CD14-positive monocyte (primary cell): Measurements from ENCODE around the gene PIGH. TPM values are rescaled to one million over a fixed set of nuclear protein-coding genes. Genes with fewer than 3 reads are reported as not detected.
A peak's percentile ranks its signal among the peaks of the same experiment; 100 is the strongest.

ENCODE experiments used
- DNase-seq, 3 donors: peaks; one replicate each; pipeline ENCODE4 v3.0.0-alpha.2; 2011 to 2022
- H2AFZ ChIP-seq: 2 replicates; pipeline ENCODE4 v1.6.0; 2012; ENCODE audit warnings: mild to moderate bottlenecking, low read depth, low read length, inconsistent platforms; ENCODE audit not compliant: insufficient read depth, poor library complexity, severe bottlenecking
- H3K27ac ChIP-seq, 2 donors: 1 replicate in 1 of 2; 2 replicates in 1 of 2; pipeline ENCODE4 v1.5.1; 2012 to 2013; ENCODE audit warnings: low read length in 2 of 2, control low read depth in 1 of 2, inconsistent platforms in 1 of 2, low read depth in 1 of 2, mild to moderate bottlenecking in 1 of 2
- H3K27me3 ChIP-seq, 2 donors: one replicate each; pipeline versions ENCODE4 v1.6.0 to v1.6.1; 2011 to 2013; ENCODE audit warnings: low read length in 2 of 2; ENCODE audit not compliant: control insufficient read depth in 2 of 2, insufficient read depth in 2 of 2
- H3K36me3 ChIP-seq, 2 donors: replicated peaks in 1 of 2; 1 replicate in 1 of 2; 2 replicates in 1 of 2; pipeline versions ENCODE4 v1.5.1 to v1.6.1; 2012 to 2013; ENCODE audit warnings: low read length in 2 of 2, control low read depth in 1 of 2, inconsistent platforms in 1 of 2, mild to moderate bottlenecking in 1 of 2; ENCODE audit not compliant: insufficient read depth in 2 of 2, control insufficient read depth in 1 of 2
- H3K4me1 ChIP-seq, 2 donors: 1 replicate in 1 of 2; 2 replicates in 1 of 2; pipeline versions ENCODE4 v1.5.1 to v1.6.1; 2012 to 2013; ENCODE audit warnings: low read length in 2 of 2, control low read depth in 1 of 2, inconsistent platforms in 1 of 2, mild to moderate bottlenecking in 1 of 2, moderate library complexity in 1 of 2; ENCODE audit not compliant: insufficient read depth in 2 of 2, control insufficient read depth in 1 of 2
- H3K4me2 ChIP-seq: replicated peaks from 2 replicates; pipeline ENCODE3; 2012; ENCODE audit warnings: low read length, moderate library complexity, mild to moderate bottlenecking; ENCODE audit not compliant: poor library complexity, severe bottlenecking; ENCODE audit errors: extremely low read depth
- H3K4me3 ChIP-seq, 3 experiments: fragments of 200-600 bp in 1 of 3; sonication (generic) in 1 of 3; replicated peaks in 1 of 3; 1 replicate in 2 of 3; 2 replicates in 1 of 3; pipeline ENCODE4 v1.5.1; 2011 to 2013; ENCODE audit warnings: low read length in 3 of 3, mild to moderate bottlenecking in 3 of 3, control low read depth in 2 of 3, low read depth in 2 of 3, inconsistent platforms in 1 of 3, moderate library complexity in 1 of 3
- H3K79me2 ChIP-seq: 2 replicates; pipeline ENCODE4 v1.6.0; 2012; ENCODE audit warnings: mild to moderate bottlenecking, control low read depth, inconsistent platforms, low read length, moderate library complexity; ENCODE audit not compliant: insufficient read depth
- H3K9ac ChIP-seq: 2 replicates; pipeline ENCODE4 v1.6.0; 2017; ENCODE audit warnings: low read length, mild to moderate bottlenecking; ENCODE audit not compliant: insufficient read depth, poor library complexity, severe bottlenecking
- H3K9me3 ChIP-seq, 2 donors: replicated peaks in 1 of 2; 1 replicate in 1 of 2; 2 replicates in 1 of 2; pipeline versions ENCODE4 v1.5.1 to v1.6.1; 2012 to 2013; ENCODE audit warnings: low read length in 2 of 2, control low read depth in 1 of 2; ENCODE audit not compliant: control insufficient read depth in 1 of 2, insufficient read depth in 1 of 2
- H4K20me1 ChIP-seq: 2 replicates; pipeline ENCODE4 v1.6.0; 2012; ENCODE audit warnings: mild to moderate bottlenecking, low read length, control low read depth, moderate library complexity; ENCODE audit not compliant: insufficient read depth
- H3K27ac Mint-ChIP-seq, 7 donors: one replicate each; pipeline ENCODE4 v1.8.0; 2020; ENCODE audit warnings: mild to moderate bottlenecking in 7 of 7, mixed read lengths in 7 of 7, moderate library complexity in 6 of 7, inconsistent platforms in 2 of 7
- H3K27me3 Mint-ChIP-seq, 3 donors: one replicate each; pipeline ENCODE4 v1.8.0; 2021 to 2022; ENCODE audit warnings: low read depth in 3 of 3, mild to moderate bottlenecking in 3 of 3, mixed read lengths in 3 of 3, moderate library complexity in 3 of 3, inconsistent platforms in 1 of 3
- H3K36me3 Mint-ChIP-seq, 2 donors: one replicate each; pipeline ENCODE4 v1.8.0; 2020; ENCODE audit warnings: mixed read lengths in 2 of 2, inconsistent platforms in 1 of 2, mild to moderate bottlenecking in 1 of 2
- H3K4me1 Mint-ChIP-seq: one replicate; pipeline ENCODE4 v1.8.0; 2020; ENCODE audit warnings: mild to moderate bottlenecking, mixed read lengths
- H3K4me3 Mint-ChIP-seq, 2 donors: one replicate each; pipeline ENCODE4 v1.8.0; 2020; ENCODE audit warnings: mild to moderate bottlenecking in 2 of 2, mixed read lengths in 2 of 2, moderate library complexity in 1 of 2
- H3K9me3 Mint-ChIP-seq, 7 donors: one replicate each; pipeline ENCODE4 v1.8.0; 2020 to 2022; ENCODE audit warnings: mixed read lengths in 7 of 7, mild to moderate bottlenecking in 6 of 7, moderate library complexity in 6 of 7, inconsistent platforms in 2 of 7
- WGBS: methylation state at CpG from one replicate; pipeline ENCODE4 v1.1.5; 2013; ENCODE audit warnings: missing lambda C conversion rate; ENCODE audit not compliant: insufficient coverage; 5-methylcytosine and 5-hydroxymethylcytosine counted together
- intact Hi-C, 2 donors: fragments of 100-400 bp; cut with micrococcal nuclease; formaldehyde crosslinking; loops; one replicate each; pipeline versions ENCODE4 v1.15.0 to v1.15.1; 2023
- polyA plus RNA-seq, 3 donors: library from polyadenylated mRNA; depleted of rRNA in 1 of 3; unstranded in 2 of 3; stranded (reverse) in 1 of 3; fragments of 300-500 nt in 2 of 3; fragments of >200 nt in 1 of 3; fragmentation: Illumina TruSeq in 2 of 3; gene quantifications; 1 replicate in 2 of 3; 2 replicates in 1 of 3; pipeline ENCODE4 v1.2.3, GENCODE V29; 2012 to 2021
- TF ChIP-seq, protein P1 (sequence below): fragments of 200-600 bp; IDR thresholded peaks from one replicate; pipeline ENCODE4 v1.8.0; 2022; ENCODE audit warnings: antibody characterized with exemption, mild to moderate bottlenecking

PIGH gene
- polyA plus RNA-seq, 3 donors, result 14.6 to 35.5 (median 18.0) TPM

DNA sequence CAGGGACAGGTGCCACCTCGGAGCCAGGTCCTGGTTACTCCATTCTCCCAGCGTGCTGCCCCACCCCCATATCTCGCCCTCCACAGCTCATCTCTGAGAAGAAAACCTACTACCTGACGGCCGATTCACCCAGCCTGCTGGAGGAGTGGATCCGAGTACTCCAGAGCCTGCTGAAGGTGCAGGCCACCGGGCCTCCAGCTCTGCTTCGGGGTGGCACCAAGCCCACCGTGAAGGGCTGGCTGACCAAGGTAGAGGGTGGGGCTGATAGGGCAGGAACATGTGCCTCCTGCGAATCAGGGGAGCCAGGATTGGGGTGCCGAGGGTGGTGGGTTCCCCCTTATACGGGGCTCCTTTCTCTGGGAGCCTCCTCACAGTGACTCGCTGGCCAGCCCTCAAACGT, 25.9 kb downstream of the PIGH start:
- Histone ChIP-seq H3K4me1 (no peaks in the 10 kb centered on the region), H3K27me3 (no peaks in the 10 kb centered on the region), H3K4me2 (no peak overlapping the region), H3K9me3 (no peaks in the 10 kb centered on the region), H3K79me2 (no peaks in the 10 kb centered on the region), H2AFZ (no peak overlapping the region), H3K9ac (no peak overlapping the region), H3K36me3 (no peaks in the 10 kb centered on the region), H4K20me1 (no peaks in the 10 kb centered on the region), H3K27ac (no peak overlapping the region), H3K4me3 (no peak overlapping the region)
- no peak for DNase-seq
- WGBS, result 84% methylated on average over 11 of the region's 14 CpGs
- intact Hi-C loops, result loop anchor here in 1 of 2 donors (5.0 kb wide), 1 partner anchor 147 kb away; no protein-coding TSS in a partner anchor
- Mint-ChIP-seq H3K9me3 (no peaks in the 10 kb centered on the region), H3K36me3 (no peaks in the 10 kb centered on the region), H3K4me3 (no peak overlapping the region), H3K4me1 (peaks cover 7% of the 10 kb centered on the region), H3K27me3 (peaks cover 7 to 11% (median 10%) of the 10 kb centered on the region in 3 donors), H3K27ac (no peak overlapping the region)
- TF ChIP-seq, protein P1, sequence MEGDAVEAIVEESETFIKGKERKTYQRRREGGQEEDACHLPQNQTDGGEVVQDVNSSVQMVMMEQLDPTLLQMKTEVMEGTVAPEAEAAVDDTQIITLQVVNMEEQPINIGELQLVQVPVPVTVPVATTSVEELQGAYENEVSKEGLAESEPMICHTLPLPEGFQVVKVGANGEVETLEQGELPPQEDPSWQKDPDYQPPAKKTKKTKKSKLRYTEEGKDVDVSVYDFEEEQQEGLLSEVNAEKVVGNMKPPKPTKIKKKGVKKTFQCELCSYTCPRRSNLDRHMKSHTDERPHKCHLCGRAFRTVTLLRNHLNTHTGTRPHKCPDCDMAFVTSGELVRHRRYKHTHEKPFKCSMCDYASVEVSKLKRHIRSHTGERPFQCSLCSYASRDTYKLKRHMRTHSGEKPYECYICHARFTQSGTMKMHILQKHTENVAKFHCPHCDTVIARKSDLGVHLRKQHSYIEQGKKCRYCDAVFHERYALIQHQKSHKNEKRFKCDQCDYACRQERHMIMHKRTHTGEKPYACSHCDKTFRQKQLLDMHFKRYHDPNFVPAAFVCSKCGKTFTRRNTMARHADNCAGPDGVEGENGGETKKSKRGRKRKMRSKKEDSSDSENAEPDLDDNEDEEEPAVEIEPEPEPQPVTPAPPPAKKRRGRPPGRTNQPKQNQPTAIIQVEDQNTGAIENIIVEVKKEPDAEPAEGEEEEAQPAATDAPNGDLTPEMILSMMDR, result no peak

DNA sequence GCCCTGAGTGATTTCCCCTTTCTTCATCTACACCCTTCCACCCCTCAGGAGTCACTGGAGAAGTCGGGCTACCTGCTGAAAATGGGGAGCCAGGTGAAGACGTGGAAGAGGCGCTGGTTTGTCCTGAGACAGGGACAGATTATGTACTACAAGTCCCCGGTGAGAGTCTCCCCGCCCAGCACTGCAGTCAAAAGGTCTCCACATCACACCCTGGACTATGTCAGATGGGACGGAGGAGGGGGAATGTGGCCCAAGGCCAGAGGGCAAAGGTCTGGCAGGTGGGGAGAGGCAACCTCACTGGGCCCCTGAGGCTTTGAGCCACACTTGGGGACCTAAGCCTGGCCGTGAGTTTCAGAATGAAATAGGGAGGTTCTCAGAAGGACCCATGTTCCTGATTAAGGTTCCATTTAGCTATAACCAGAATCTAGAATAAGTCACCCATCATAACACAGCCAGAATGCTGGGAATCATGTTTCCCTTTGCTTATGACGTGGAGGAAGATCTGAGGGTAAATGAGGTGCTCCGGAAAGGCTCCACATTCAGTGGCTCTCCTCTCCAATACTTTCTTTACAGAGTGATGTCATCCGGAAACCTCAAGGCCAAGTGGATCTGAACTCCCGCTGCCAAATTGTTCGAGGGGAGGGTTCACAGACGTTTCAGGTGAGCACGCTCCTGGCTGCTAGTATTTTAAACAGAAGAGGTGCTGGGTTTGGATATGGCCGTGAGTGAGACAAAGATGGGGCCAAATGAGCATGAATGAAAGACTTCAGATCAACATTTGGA, 26.6 kb downstream of the PIGH start:
- Histone ChIP-seq H4K20me1 (no peaks in the 10 kb centered on the region), H3K79me2 (no peaks in the 10 kb centered on the region), H3K9ac (no peak overlapping the region), H3K27me3 (no peaks in the 10 kb centered on the region), H3K27ac (no peak overlapping the region), H3K4me1 (no peaks in the 10 kb centered on the region), H3K9me3 (no peaks in the 10 kb centered on the region), H3K4me3 (no peak overlapping the region), H3K4me2 (no peak overlapping the region), H3K36me3 (no peaks in the 10 kb centered on the region), H2AFZ (no peak overlapping the region)
- 95% methylated on average over 8 of the region's 15 CpGs for WGBS
- TF ChIP-seq, protein P1, result no peak
- Mint-ChIP-seq H3K27ac (peak overlapping the region in 1 of 7 donors; percentile 40), H3K9me3 (no peaks in the 10 kb centered on the region), H3K36me3 (no peaks in the 10 kb centered on the region), H3K4me1 (peaks cover 7% of the 10 kb centered on the region), H3K4me3 (no peak overlapping the region), H3K27me3 (peaks cover 8 to 11% (median 10%) of the 10 kb centered on the region in 3 donors)
- intact Hi-C loops, result loop anchor here in 1 of 2 donors (5.0 kb wide), 1 partner anchor 146 kb away; no protein-coding TSS in a partner anchor
- DNase-seq, result no peak
